ENCODE measurements around the gene CMSS1. TPM values are rescaled to one million over a fixed set of nuclear protein-coding genes. Genes with fewer than 3 reads are reported as not detected.

CMSS1 gene
- total and polyA plus RNA-seq, 5 donors from 2014 or later: 20.5 to 34.0 (median 22.0) TPM

GRCh38 chr3:100159331-100160153 lies 341.9 kb downstream of the CMSS1 start:
- DNase-seq: no peak
- no peaks in the 10 kb centered on the region for H3K27me3 Mint-ChIP-seq
- peaks cover 6 to 16% (median 7%) of the 10 kb centered on the region in 7 donors for H3K9me3 Mint-ChIP-seq
- H3K4me1 Mint-ChIP-seq: peaks cover 0 to 4% (median 0%) of the 10 kb centered on the region in 4 donors
- H3K36me3 Mint-ChIP-seq: peaks cover 30% of the 10 kb centered on the region
- no peak overlapping the region for H3K27ac ChIP-seq (ENCODE audit: insufficient read depth, low read length, poor library complexity, severe bottlenecking)
- no peak overlapping the region for H3K27ac Mint-ChIP-seq
- H3K4me3 ChIP-seq (ENCODE audit: low read depth, low read length): no peak overlapping the region
- peaks cover 0 to 5% of the 10 kb centered on the region in 2 experiments for H3K9me3 ChIP-seq (ENCODE audit: control insufficient read depth in 2 of 2, low read length in 2 of 2)
- ATAC-seq (ENCODE audit: low read depth in 2 of 2): no peak
- H3K36me3 ChIP-seq (ENCODE audit: control insufficient read depth, insufficient read depth, low read length): no peaks in the 10 kb centered on the region
- H3K27me3 ChIP-seq (ENCODE audit: control insufficient read depth, insufficient read depth, low read length): no peaks in the 10 kb centered on the region
- no peak overlapping the region for H3K4me3 Mint-ChIP-seq
- H3K4me1 ChIP-seq (ENCODE audit: control insufficient read depth, insufficient read depth, low read length, poor library complexity, severe bottlenecking): no peaks in the 10 kb centered on the region

DNA sequence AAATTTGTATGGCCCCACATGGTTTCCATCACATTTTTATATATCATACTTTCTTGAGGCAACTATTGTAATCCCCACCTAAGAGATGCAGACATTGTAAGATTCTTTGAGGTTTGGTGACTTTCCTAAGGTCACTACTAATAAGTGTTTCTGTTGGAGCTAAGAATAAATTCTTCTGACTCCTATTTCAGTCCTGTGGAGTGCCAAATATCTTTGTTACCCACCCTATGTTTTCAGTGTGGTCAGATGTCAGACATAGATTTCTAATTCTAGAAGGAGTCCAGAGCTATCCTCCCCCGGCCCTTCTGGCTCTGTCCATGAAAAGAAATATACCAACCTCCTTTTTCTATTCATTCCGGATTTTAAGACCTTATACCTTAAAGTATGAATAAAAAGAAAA lies 342.9 kb downstream of the CMSS1 start:
- Histone ChIP-seq H3K36me3 (ENCODE audit: control insufficient read depth, insufficient read depth, low read length) (no peaks in the 10 kb centered on the region), H3K9me3 (ENCODE audit: control insufficient read depth in 2 of 2, low read length in 2 of 2) (peaks cover 0 to under 1% of the 10 kb centered on the region in 2 experiments), H3K4me3 (ENCODE audit: low read depth, low read length) (no peak overlapping the region), H3K27me3 (ENCODE audit: control insufficient read depth, insufficient read depth, low read length) (no peaks in the 10 kb centered on the region), H3K27ac (ENCODE audit: insufficient read depth, low read length, poor library complexity, severe bottlenecking) (no peak overlapping the region), H3K4me1 (ENCODE audit: control insufficient read depth, insufficient read depth, low read length, poor library complexity, severe bottlenecking) (no peaks in the 10 kb centered on the region)
- ATAC-seq (ENCODE audit: low read depth in 2 of 2): no peak
- DNase-seq: no peak
- H3K27ac Mint-ChIP-seq: no peak overlapping the region
- H3K36me3 Mint-ChIP-seq: peaks cover 24% of the 10 kb centered on the region
- H3K9me3 Mint-ChIP-seq: peaks cover 0 to 9% (median 4%) of the 10 kb centered on the region in 7 donors
- H3K4me1 Mint-ChIP-seq: peaks cover 0 to 4% (median 0%) of the 10 kb centered on the region in 4 donors
- H3K4me3 Mint-ChIP-seq: no peak overlapping the region
- no peaks in the 10 kb centered on the region for H3K27me3 Mint-ChIP-seq

DNA sequence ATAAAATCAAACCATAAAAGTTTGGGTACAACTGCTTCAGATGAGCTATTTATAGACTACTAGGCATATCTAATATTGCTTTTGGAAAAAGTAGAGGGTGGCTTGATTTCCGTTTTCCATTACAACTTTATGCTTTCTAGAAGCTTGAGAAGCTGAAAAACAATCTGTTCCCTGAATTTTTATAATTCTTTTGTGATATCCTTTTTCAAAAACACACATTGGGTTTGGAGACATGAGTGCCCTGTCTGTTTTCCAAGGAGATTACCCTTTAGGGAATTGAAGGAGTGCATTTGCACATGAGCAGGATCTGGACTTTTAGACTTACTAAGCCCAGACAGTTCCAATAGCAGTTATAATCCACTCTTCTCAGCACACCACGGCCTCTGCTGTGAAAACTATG lies 346.1 kb downstream of the CMSS1 start:
- ATAC-seq (ENCODE audit: low read depth in 2 of 2): no peak

GRCh38 chr3:100164743-100165142 lies 347.1 kb downstream of the CMSS1 start:
- Mint-ChIP-seq H3K4me1 (no peaks in the 10 kb centered on the region), H3K27me3 (no peaks in the 10 kb centered on the region), H3K9me3 (peaks cover 0 to 1% (median 0%) of the 10 kb centered on the region in 7 donors), H3K4me3 (no peak overlapping the region), H3K36me3 (peaks cover 28% of the 10 kb centered on the region), H3K27ac (no peak overlapping the region)
- Histone ChIP-seq H3K27me3 (ENCODE audit: control insufficient read depth, insufficient read depth, low read length) (no peaks in the 10 kb centered on the region), H3K4me3 (ENCODE audit: low read depth, low read length) (no peak overlapping the region), H3K4me1 (ENCODE audit: control insufficient read depth, insufficient read depth, low read length, poor library complexity, severe bottlenecking) (no peaks in the 10 kb centered on the region), H3K27ac (ENCODE audit: insufficient read depth, low read length, poor library complexity, severe bottlenecking) (no peak overlapping the region), H3K9me3 (ENCODE audit: control insufficient read depth in 2 of 2, low read length in 2 of 2) (no peaks in the 10 kb centered on the region), H3K36me3 (ENCODE audit: control insufficient read depth, insufficient read depth, low read length) (peaks cover 7% of the 10 kb centered on the region)
- DNase-seq (no peak), ATAC-seq (ENCODE audit: low read depth in 2 of 2) (no peak)

More for the DNA sequence above, 346.1 kb downstream of the CMSS1 start:
- Mint-ChIP-seq H3K36me3 (peaks cover 26% of the 10 kb centered on the region), H3K4me1 (no peaks in the 10 kb centered on the region), H3K4me3 (no peak overlapping the region), H3K9me3 (peaks cover 0 to under 1% (median 0%) of the 10 kb centered on the region in 7 donors), H3K27ac (no peak overlapping the region), H3K27me3 (no peaks in the 10 kb centered on the region)
- no peak overlapping the region for H3K27ac ChIP-seq (ENCODE audit: insufficient read depth, low read length, poor library complexity, severe bottlenecking)
- no peak overlapping the region for H3K4me3 ChIP-seq (ENCODE audit: low read depth, low read length)
- H3K27me3 ChIP-seq (ENCODE audit: control insufficient read depth, insufficient read depth, low read length): no peaks in the 10 kb centered on the region
- no peaks in the 10 kb centered on the region for H3K4me1 ChIP-seq (ENCODE audit: control insufficient read depth, insufficient read depth, low read length, poor library complexity, severe bottlenecking)
- H3K9me3 ChIP-seq (ENCODE audit: control insufficient read depth in 2 of 2, low read length in 2 of 2): no peaks in the 10 kb centered on the region
- DNase-seq: no peak
- peaks cover 7% of the 10 kb centered on the region for H3K36me3 ChIP-seq (ENCODE audit: control insufficient read depth, insufficient read depth, low read length)

GRCh38 chr3:100165926-100166550 lies 348.4 kb downstream of the CMSS1 start:
- no peak overlapping the region for H3K4me3 Mint-ChIP-seq
- no peaks in the 10 kb centered on the region for H3K27me3 ChIP-seq (ENCODE audit: control insufficient read depth, insufficient read depth, low read length)
- peaks cover 0 to 1% (median 0%) of the 10 kb centered on the region in 7 donors for H3K9me3 Mint-ChIP-seq
- DNase-seq (no peak), ATAC-seq (ENCODE audit: low read depth in 2 of 2) (no peak)
- H3K4me1 Mint-ChIP-seq: no peaks in the 10 kb centered on the region
- no peak overlapping the region for H3K27ac Mint-ChIP-seq
- no peak overlapping the region for H3K4me3 ChIP-seq (ENCODE audit: low read depth, low read length)
- peaks cover 7% of the 10 kb centered on the region for H3K36me3 ChIP-seq (ENCODE audit: control insufficient read depth, insufficient read depth, low read length)
- H3K27me3 Mint-ChIP-seq: no peaks in the 10 kb centered on the region
- H3K4me1 ChIP-seq (ENCODE audit: control insufficient read depth, insufficient read depth, low read length, poor library complexity, severe bottlenecking): no peaks in the 10 kb centered on the region
- H3K9me3 ChIP-seq (ENCODE audit: control insufficient read depth in 2 of 2, low read length in 2 of 2): no peaks in the 10 kb centered on the region
- H3K36me3 Mint-ChIP-seq: peaks cover 28% of the 10 kb centered on the region
- no peak overlapping the region for H3K27ac ChIP-seq (ENCODE audit: insufficient read depth, low read length, poor library complexity, severe bottlenecking)

DNA sequence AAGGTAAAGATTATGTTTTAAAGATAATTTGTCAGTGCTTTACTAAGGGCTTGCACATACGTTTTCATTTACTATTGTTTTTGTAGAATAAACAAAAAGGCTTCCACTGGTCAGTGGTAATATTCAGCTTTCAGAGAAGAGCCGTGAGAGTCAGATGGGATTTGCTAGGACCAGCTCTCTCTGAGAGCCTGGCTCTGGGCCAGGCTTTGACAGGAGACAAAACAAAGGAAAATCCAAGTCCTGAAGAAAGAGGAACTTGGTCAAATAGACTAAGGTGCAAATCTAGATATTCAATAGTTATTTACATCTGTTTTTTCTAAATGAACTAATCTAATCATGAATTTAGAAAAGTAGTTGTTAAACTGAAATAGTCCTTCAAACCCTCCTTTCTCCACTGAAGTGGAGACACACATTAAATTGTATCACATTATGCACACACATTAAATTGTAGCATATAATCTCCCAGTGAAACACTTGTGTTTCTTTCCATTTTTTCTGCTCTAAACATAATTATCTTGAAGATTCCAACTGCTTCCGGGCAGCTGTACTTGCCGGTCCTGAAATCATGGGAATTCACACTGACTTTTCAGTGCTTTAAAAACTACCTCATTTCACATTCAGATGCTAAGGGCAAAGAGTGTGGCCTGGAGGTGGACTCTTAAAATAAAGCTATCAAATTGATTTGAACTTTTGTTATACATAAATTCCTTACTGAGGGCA lies 351.7 kb downstream of the CMSS1 start:
- H3K9me3 Mint-ChIP-seq: peaks cover 0 to 1% (median 0%) of the 10 kb centered on the region in 7 donors
- no peaks in the 10 kb centered on the region for H3K4me1 Mint-ChIP-seq
- no peaks in the 10 kb centered on the region for H3K4me1 ChIP-seq (ENCODE audit: control insufficient read depth, insufficient read depth, low read length, poor library complexity, severe bottlenecking)
- H3K27ac ChIP-seq (ENCODE audit: insufficient read depth, low read length, poor library complexity, severe bottlenecking): no peak overlapping the region
- H3K27me3 Mint-ChIP-seq: no peaks in the 10 kb centered on the region
- H3K36me3 Mint-ChIP-seq: peaks cover 22% of the 10 kb centered on the region
- no peaks in the 10 kb centered on the region for H3K27me3 ChIP-seq (ENCODE audit: control insufficient read depth, insufficient read depth, low read length)
- H3K4me3 ChIP-seq (ENCODE audit: low read depth, low read length): no peak overlapping the region
- peaks cover 21% of the 10 kb centered on the region for H3K36me3 ChIP-seq (ENCODE audit: control insufficient read depth, insufficient read depth, low read length)
- no peaks in the 10 kb centered on the region for H3K9me3 ChIP-seq (ENCODE audit: control insufficient read depth in 2 of 2, low read length in 2 of 2)
- DNase-seq: no peak
- ATAC-seq (ENCODE audit: low read depth in 2 of 2): no peak
- no peak overlapping the region for H3K4me3 Mint-ChIP-seq
- no peak overlapping the region for H3K27ac Mint-ChIP-seq

DNA sequence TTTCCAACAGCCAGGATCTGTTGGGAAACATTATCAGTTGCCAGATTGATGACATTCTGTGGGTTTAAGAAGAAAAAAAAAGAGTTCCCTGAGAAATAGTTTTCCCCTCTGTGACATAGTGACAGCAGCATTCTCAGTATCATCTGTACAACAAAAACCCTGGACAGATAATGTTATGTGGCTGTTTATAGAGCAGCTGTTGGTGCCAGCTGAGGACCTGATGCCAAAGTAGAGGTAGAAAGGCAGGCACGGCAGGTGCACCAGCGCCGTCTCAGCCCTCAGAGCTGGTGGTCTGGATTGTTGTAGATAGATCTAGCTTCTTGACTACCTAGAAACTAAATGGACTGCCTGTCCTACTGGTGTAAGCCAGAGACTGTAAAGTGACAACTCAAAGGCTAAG lies 352.8 kb downstream of the CMSS1 start:
- H3K4me3 ChIP-seq (ENCODE audit: low read depth, low read length): no peak overlapping the region
- H3K27me3 ChIP-seq (ENCODE audit: control insufficient read depth, insufficient read depth, low read length): no peaks in the 10 kb centered on the region
- no peaks in the 10 kb centered on the region for H3K4me1 Mint-ChIP-seq
- DNase-seq (no peak), ATAC-seq (ENCODE audit: low read depth in 2 of 2) (no peak)
- H3K36me3 ChIP-seq (ENCODE audit: control insufficient read depth, insufficient read depth, low read length): peaks cover 21% of the 10 kb centered on the region
- peaks cover 0 to 1% (median 0%) of the 10 kb centered on the region in 7 donors for H3K9me3 Mint-ChIP-seq
- no peak overlapping the region for H3K27ac ChIP-seq (ENCODE audit: insufficient read depth, low read length, poor library complexity, severe bottlenecking)
- H3K27ac Mint-ChIP-seq: no peak overlapping the region
- no peaks in the 10 kb centered on the region for H3K9me3 ChIP-seq (ENCODE audit: control insufficient read depth in 2 of 2, low read length in 2 of 2)
- no peak overlapping the region for H3K4me3 Mint-ChIP-seq
- no peaks in the 10 kb centered on the region for H3K4me1 ChIP-seq (ENCODE audit: control insufficient read depth, insufficient read depth, low read length, poor library complexity, severe bottlenecking)
- H3K36me3 Mint-ChIP-seq: peaks cover 22% of the 10 kb centered on the region
- no peaks in the 10 kb centered on the region for H3K27me3 Mint-ChIP-seq

Measured in CD4-positive, CD25-positive, alpha-beta regulatory T cell (primary cell).